HG02610 (cell line): ENCODE measurements around the gene VGLL4.

Source experiments
- ATAC-seq: cut with Tn5 transposase; IDR thresholded peaks from one replicate; pipeline ENCODE4 v1.9.1; 2021; ENCODE audit warnings: mild to moderate bottlenecking, moderate library complexity; ENCODE audit not compliant: unreplicated experiment

VGLL4 gene

DNA sequence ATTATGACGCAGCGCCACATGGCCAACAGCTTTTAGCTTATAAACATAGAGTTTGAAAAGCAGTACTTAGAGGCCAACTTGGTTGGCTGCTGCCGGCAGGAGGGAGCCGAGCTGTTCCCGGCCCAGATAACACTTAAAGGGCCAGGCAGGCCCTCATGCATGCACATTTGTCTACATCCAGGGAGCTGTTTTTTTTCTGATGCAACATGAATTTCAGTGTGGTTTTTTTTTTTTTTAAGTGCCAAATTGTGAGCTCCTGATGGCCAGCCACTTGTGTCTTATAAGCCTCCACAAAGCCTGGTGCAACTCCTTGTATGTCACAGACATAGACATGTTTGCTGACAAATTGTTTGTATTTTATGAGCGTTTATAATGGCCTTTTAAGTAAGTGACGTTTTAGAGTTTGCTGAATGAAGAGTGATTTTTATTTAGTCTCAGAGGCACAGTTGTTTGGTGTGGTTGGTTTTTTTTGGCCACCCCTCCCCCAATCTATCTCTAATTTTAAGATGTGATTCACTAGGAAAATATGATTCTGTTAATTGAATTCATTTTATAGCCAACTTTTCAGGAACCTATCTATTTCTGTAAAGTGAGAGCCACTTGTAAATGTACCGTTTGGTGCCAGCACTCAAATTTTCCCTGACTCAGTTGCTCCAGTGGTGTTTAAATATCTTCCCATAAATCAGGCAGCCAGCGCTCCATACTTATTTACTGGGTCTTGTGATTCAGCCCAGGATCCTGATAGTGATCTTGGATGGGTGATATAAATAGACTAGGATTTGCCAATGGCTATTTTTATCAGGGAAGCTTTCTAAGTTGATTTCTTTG lies 134.3 kb downstream of the VGLL4 start:
- ATAC-seq, result no peak

DNA sequence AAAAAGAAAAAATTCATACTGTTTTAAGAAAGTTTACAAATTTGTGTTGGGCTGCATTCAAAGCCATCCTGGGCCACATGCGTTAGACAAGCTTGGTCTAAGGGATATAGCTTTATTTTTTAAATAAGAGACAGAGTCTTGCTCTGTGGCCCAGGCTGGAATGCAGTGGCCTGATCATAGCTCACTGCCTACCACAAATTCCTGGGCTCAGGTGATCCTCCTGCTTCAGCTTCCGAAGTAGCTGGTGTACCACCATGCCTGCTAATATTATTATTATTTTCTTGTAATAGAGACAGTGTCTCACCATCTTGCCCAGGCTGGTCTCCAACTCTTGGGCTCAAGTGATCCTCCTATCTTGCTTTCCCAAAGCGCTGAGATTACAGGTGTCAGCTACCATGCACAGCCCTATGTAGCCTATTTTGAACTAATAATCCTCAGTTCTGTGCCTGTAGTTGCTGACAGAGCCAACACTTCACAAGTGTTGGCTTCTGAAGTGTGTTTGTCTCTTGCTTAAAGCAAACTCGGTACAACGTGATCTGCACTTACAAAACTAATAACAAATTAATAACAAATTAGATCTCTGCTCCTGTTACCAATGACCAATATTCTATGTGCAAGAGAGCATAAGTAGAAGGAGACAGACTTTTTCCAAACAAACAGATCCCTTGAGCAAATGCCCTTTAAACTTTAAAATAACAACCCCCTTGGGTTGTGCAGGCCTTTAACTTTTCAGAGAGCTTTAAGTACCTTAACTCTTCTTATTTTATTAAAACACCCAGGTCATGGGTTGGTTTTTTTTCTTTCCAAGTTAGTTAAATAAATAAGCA lies 135.2 kb downstream of the VGLL4 start:
- no peak for ATAC-seq

DNA sequence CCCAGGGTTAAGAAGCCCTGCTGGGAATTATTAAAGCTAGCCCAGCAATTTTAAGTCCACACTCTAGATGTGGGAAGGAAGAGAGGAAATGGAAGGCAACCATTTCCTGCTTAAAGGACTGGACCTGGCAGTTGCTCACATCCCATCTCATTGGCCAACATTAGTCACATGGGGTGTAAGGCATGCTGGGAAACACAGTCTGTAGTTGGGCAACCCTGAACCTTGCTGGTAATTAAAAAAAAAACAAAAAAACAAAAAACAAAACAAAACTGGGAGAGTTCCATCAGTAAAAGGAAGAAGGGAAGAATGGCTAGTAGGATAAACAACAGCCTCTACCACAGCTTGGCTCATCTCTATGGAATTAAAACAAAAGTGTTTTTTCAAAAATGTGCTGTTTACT lies 136.0 kb downstream of the VGLL4 start:
- no peak for ATAC-seq
